HEK293 (cell line): ENCODE data around the gene C16orf82.

Experiments used
- CTCF ChIA-PET: fragments of 350-600 bp; formaldehyde crosslinking; extraction: SDS; loops from one replicate; lab custom pipeline; 2021; ENCODE audit warnings: antibody characterized with exemption; lab: Yijun Ruan, JAX
- POLR2A ChIA-PET: fragments of 300-600 bp; formaldehyde crosslinking; extraction: SDS; loops from one replicate; lab custom pipeline; 2020; ENCODE audit warnings: antibody characterized with exemption, inconsistent platforms; lab: Yijun Ruan, JAX
- H3K27ac ChIP-seq: fragments of 200-500 bp; sonication (Bioruptor generic); 2 replicates; pipeline ENCODE4 v1.5.1; 2014; ENCODE audit warnings: low read depth, low read length, control low read depth, inconsistent platforms; ENCODE audit errors: extremely low read depth
- H3K36me3 ChIP-seq, 2 experiments: fragments of 200-500 bp in 1 of 2; sonication (Bioruptor generic) in 1 of 2; 1 replicate in 1 of 2; 2 replicates in 1 of 2; pipeline ENCODE4 v1.5.1; 2014 to 2017; ENCODE audit warnings: inconsistent platforms in 2 of 2, low read length in 2 of 2; ENCODE audit not compliant: control insufficient read depth in 2 of 2, insufficient read depth in 1 of 2
- H3K4me1 ChIP-seq: fragments of 200-500 bp; sonication (Bioruptor generic); 2 replicates; pipeline ENCODE4 v1.5.1; 2014; ENCODE audit warnings: mild to moderate bottlenecking, low read length, inconsistent platforms; ENCODE audit not compliant: control insufficient read depth, insufficient read depth
- H3K4me3 ChIP-seq: 2 replicates; pipeline ENCODE4 v1.5.1; 2011; ENCODE audit warnings: low read depth, mild to moderate bottlenecking, control low read depth, low read length, moderate library complexity
- H3K9me3 ChIP-seq: fragments of 200-500 bp; sonication (Bioruptor generic); 2 replicates; pipeline ENCODE4 v1.5.1; 2014; ENCODE audit warnings: low read depth, low read length, inconsistent platforms; ENCODE audit not compliant: control insufficient read depth, insufficient read depth
- ATF2 ChIP-seq: fragments of 450-650 bp; formaldehyde crosslinking; IDR thresholded peaks from 2 replicates; pipeline ENCODE4 v1.5.1; 2016; ENCODE audit warnings: missing biosample characterization, missing genetic modification characterization, low read depth
- GLIS2 ChIP-seq: fragments of 450-650 bp; formaldehyde crosslinking; IDR thresholded peaks from 2 replicates; pipeline ENCODE4 v1.5.1; 2016; ENCODE audit warnings: missing biosample characterization, missing genetic modification characterization
- KLF10 ChIP-seq: fragments of 450-650 bp; IDR thresholded peaks from 2 replicates; pipeline ENCODE4 v1.5.1; 2018; ENCODE audit warnings: missing biosample characterization, mild to moderate bottlenecking, missing genetic modification characterization
- KLF7 ChIP-seq: fragments of 450-650 bp; formaldehyde crosslinking; IDR thresholded peaks from 2 replicates; pipeline ENCODE4 v1.5.1; 2016; ENCODE audit warnings: missing biosample characterization, missing genetic modification characterization, borderline replicate concordance
- SP2 ChIP-seq: fragments of 450-650 bp; formaldehyde crosslinking; IDR thresholded peaks from 2 replicates; pipeline ENCODE4 v1.5.1; 2016; ENCODE audit warnings: missing biosample characterization, missing genetic modification characterization
- SP7 ChIP-seq: fragments of 450-650 bp; formaldehyde crosslinking; IDR thresholded peaks from 2 replicates; pipeline ENCODE4 v1.5.1; 2016; ENCODE audit warnings: missing biosample characterization, missing genetic modification characterization
- TRIM28 ChIP-seq: IDR thresholded peaks from 2 replicates; pipeline ENCODE4 v1.6.1; 2011; ENCODE audit warnings: low read length, control low read depth, borderline replicate concordance
- ZBTB11 ChIP-seq: fragments of 450-650 bp; formaldehyde crosslinking; conservative IDR thresholded peaks from 2 replicates; pipeline ENCODE4 v1.5.1; 2016; ENCODE audit warnings: low read depth, missing biosample characterization, missing genetic modification characterization
- ZBTB6 ChIP-seq: fragments of 450-650 bp; formaldehyde crosslinking; IDR thresholded peaks from 2 replicates; pipeline ENCODE4 v1.5.1; 2017; ENCODE audit warnings: missing biosample characterization, missing genetic modification characterization
- ZFP3 ChIP-seq: fragments of 450-650 bp; formaldehyde crosslinking; IDR thresholded peaks from 2 replicates; pipeline ENCODE4 v1.5.1; 2016; ENCODE audit warnings: low read depth, missing biosample characterization, missing genetic modification characterization
- ZNF155 ChIP-seq: fragments of 450-650 bp; formaldehyde crosslinking; IDR thresholded peaks from 2 replicates; pipeline ENCODE4 v1.5.1; 2016; ENCODE audit warnings: missing biosample characterization, missing genetic modification characterization
- ZNF23 ChIP-seq: fragments of 450-650 bp; formaldehyde crosslinking; IDR thresholded peaks from 2 replicates; pipeline ENCODE4 v1.5.1; 2016; ENCODE audit warnings: missing biosample characterization, missing genetic modification characterization, borderline replicate concordance
- ZNF311 ChIP-seq: fragments of 450-650 bp; formaldehyde crosslinking; IDR thresholded peaks from 2 replicates; pipeline ENCODE4 v1.5.1; 2017; ENCODE audit warnings: missing biosample characterization, missing genetic modification characterization, borderline replicate concordance
- ZNF37A ChIP-seq: fragments of 450-650 bp; IDR thresholded peaks from 2 replicates; pipeline ENCODE4 v1.5.1; 2018; ENCODE audit warnings: missing biosample characterization, missing genetic modification characterization
- ZNF416 ChIP-seq: fragments of 450-650 bp; formaldehyde crosslinking; IDR thresholded peaks from 2 replicates; pipeline ENCODE4 v1.5.1; 2016; ENCODE audit warnings: missing biosample characterization, missing genetic modification characterization
- ZNF510 ChIP-seq: fragments of 450-650 bp; formaldehyde crosslinking; IDR thresholded peaks from 2 replicates; pipeline ENCODE4 v1.5.1; 2018; ENCODE audit warnings: mild to moderate bottlenecking, missing genetic modification characterization, missing biosample characterization; ENCODE audit not compliant: insufficient replicate concordance
- ZNF513 ChIP-seq: fragments of 450-650 bp; IDR thresholded peaks from 2 replicates; pipeline ENCODE4 v1.5.1; 2018; ENCODE audit warnings: missing biosample characterization, missing genetic modification characterization
- ZNF580 ChIP-seq: fragments of 450-650 bp; formaldehyde crosslinking; IDR thresholded peaks from 2 replicates; pipeline ENCODE4 v1.5.1; 2016; ENCODE audit warnings: missing biosample characterization, missing genetic modification characterization
- ZNF658 ChIP-seq: fragments of 450-650 bp; formaldehyde crosslinking; IDR thresholded peaks from 2 replicates; pipeline ENCODE4; 2016; ENCODE audit warnings: missing biosample characterization, missing genetic modification characterization
- ZNF660 ChIP-seq: fragments of 450-650 bp; IDR thresholded peaks from 2 replicates; pipeline ENCODE4 v1.5.1; 2018; ENCODE audit warnings: missing biosample characterization, mild to moderate bottlenecking, missing genetic modification characterization
- ZNF670 ChIP-seq: fragments of 450-650 bp; formaldehyde crosslinking; IDR thresholded peaks from 2 replicates; pipeline ENCODE4 v1.5.1; 2016; ENCODE audit warnings: missing biosample characterization, missing genetic modification characterization, low read depth
- ZNF701 ChIP-seq: fragments of 450-650 bp; formaldehyde crosslinking; IDR thresholded peaks from 2 replicates; pipeline ENCODE4 v1.5.1; 2016; ENCODE audit warnings: missing biosample characterization, missing genetic modification characterization
- ZNF777 ChIP-seq: fragments of 450-650 bp; formaldehyde crosslinking; IDR thresholded peaks from 2 replicates; pipeline ENCODE4 v1.5.1; 2017; ENCODE audit warnings: missing biosample characterization, missing genetic modification characterization, borderline replicate concordance

C16orf82 gene

GRCh38 chr16:27110524-27110896 is 43.8 kb downstream of the C16orf82 start:
- Histone ChIP-seq H3K4me1 (no peaks in the 10 kb centered on the region), H3K36me3 (no peaks in the 10 kb centered on the region), H3K4me3 (no peak overlapping the region), H3K27ac (no peak overlapping the region), H3K9me3 (no peaks in the 10 kb centered on the region)
- no peak for TF ChIP-seq SP7 (tag by site-specific recombination)
- TF ChIP-seq GLIS2: no peak
- TF ChIP-seq ZNF416: no peak
- no peak for TF ChIP-seq ZNF660 (tag by site-specific recombination)
- no peak for TF ChIP-seq ZNF155 (tag by site-specific recombination)
- TF ChIP-seq ZNF37A: no peak
- POLR2A ChIA-PET: interaction anchor here (0.5 to 0.7 kb wide), 4 partner anchors 11 to 1835 kb away, joined by 3 to 7 read pairs (median 5); no protein-coding TSS in a partner anchor
- CTCF ChIA-PET: interaction anchor here (0.5 to 1.6 kb wide), 19 partner anchors 9 to 1651 kb away, joined by 3 to 6 read pairs (median 3); no protein-coding TSS in a partner anchor

GRCh38 chr16:27111486-27111885 is 44.8 kb downstream of the C16orf82 start:
- ChIA-PET POLR2A (no interaction called here), CTCF (interaction anchor here (0.6 to 1.6 kb wide), 3 partner anchors 148 to 346 kb away, joined by 3 to 5 read pairs (median 3); no protein-coding TSS in a partner anchor)
- Histone ChIP-seq H3K27ac (no peak overlapping the region), H3K4me1 (no peaks in the 10 kb centered on the region), H3K4me3 (no peak overlapping the region), H3K36me3 (no peaks in the 10 kb centered on the region), H3K9me3 (no peaks in the 10 kb centered on the region; the same call in 1 of the 2 replicates)
- TF ChIP-seq ZNF777 (tag by site-specific recombination) (no peak), ZBTB6 (no peak), ZNF513 (no peak), ZNF701 (no peak), ZNF660 (tag by site-specific recombination) (no peak), ZNF510 (tag by site-specific recombination) (no peak), ZNF311 (tag by site-specific recombination) (no peak), ZNF670 (no peak), TRIM28 (no peak), SP2 (no peak), ZNF23 (no peak), ZNF580 (tag by site-specific recombination) (no peak), KLF7 (tag by site-specific recombination) (no peak), ZBTB11 (tag by site-specific recombination) (no peak), ZFP3 (no peak), ATF2 (tag by site-specific recombination) (no peak), KLF10 (tag by site-specific recombination) (no peak), ZNF658 (tag by site-specific recombination) (no peak)
